ENCODE results near the gene ST8SIA2. TPM values are rescaled to one million over a fixed set of nuclear protein-coding genes. Genes with fewer than 3 reads are reported as not detected.

ST8SIA2 gene
- total RNA-seq, 1 donor, result 0.36 TPM

DNA sequence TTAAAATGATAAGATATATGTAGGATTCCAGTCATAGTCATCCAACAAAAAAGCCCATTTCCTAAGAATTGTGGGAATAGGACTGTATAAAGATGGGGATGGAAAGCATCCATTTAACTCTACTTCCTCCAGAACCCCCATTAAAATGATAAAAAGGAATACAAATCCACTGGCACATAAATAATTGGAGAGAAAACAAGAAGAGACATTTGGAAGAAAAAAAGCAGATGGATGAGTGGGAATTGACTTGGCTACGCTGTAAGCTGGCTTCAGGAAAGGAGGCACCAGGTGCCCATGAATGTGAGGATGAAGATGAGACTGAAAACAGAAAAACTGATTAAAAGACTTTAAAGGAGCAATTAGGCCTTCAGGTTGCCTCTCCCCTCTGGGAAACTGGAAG, 91.8 kb downstream of the ST8SIA2 start:
- Histone ChIP-seq H3K4me1 (ENCODE audit: insufficient read depth, low read length) (no peaks in the 10 kb centered on the region), H2AFZ (ENCODE audit: low read length) (no peak overlapping the region), H3K27me3 (ENCODE audit: insufficient read depth, low read length) (no peaks in the 10 kb centered on the region), H3K36me3 (ENCODE audit: insufficient read depth, low read length) (no peaks in the 10 kb centered on the region), H3K4me3 (ENCODE audit: insufficient read depth, low read length) (no peak overlapping the region), H3K27ac (ENCODE audit: low read depth, low read length) (no peak overlapping the region), H3K9me3 (ENCODE audit: low read depth, low read length) (no peaks in the 10 kb centered on the region), H4K20me1 (ENCODE audit: insufficient read depth, low read length) (no peaks in the 10 kb centered on the region), H3K4me2 (ENCODE audit: insufficient read depth, low read length) (no peak overlapping the region), H3K79me2 (ENCODE audit: insufficient read depth, low read length) (no peaks in the 10 kb centered on the region)
- TF ChIP-seq, protein P1, sequence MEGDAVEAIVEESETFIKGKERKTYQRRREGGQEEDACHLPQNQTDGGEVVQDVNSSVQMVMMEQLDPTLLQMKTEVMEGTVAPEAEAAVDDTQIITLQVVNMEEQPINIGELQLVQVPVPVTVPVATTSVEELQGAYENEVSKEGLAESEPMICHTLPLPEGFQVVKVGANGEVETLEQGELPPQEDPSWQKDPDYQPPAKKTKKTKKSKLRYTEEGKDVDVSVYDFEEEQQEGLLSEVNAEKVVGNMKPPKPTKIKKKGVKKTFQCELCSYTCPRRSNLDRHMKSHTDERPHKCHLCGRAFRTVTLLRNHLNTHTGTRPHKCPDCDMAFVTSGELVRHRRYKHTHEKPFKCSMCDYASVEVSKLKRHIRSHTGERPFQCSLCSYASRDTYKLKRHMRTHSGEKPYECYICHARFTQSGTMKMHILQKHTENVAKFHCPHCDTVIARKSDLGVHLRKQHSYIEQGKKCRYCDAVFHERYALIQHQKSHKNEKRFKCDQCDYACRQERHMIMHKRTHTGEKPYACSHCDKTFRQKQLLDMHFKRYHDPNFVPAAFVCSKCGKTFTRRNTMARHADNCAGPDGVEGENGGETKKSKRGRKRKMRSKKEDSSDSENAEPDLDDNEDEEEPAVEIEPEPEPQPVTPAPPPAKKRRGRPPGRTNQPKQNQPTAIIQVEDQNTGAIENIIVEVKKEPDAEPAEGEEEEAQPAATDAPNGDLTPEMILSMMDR (IDR thresholded peaks at IDR 0.05; ENCODE audit: extremely low read depth, low read depth, low read length), result no peak
- no peak for DNase-seq (ENCODE audit: insufficient read length, low spot score, missing footprints)

DNA sequence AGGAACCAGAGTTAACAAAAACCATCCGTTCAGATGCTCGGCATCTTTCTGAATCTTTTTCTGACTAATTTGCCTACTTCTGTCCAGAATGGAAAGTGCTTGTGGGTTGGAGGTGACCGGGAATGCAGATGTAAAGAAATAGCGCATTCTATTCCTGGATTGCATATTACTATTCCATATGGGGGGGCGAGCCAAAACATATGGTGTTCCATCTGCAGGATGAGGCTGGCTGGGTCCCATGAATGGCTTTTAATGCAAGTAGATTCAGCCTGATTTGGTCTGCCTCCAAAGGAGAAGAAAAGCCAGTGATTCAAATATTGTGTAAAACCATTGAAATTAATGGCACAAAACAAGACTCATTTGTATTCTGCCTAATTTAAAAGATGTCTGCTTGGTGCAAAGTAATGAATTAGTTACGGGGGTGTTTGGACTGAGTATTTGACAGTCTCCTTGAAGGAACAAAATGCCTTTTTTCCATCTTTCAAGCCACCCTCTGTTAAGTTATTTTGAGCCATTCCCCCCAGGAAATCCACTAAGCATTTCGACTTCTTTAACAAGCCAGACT, 99.0 kb downstream of the ST8SIA2 start:
- no peak overlapping the region for H3K4me2 ChIP-seq (ENCODE audit: insufficient read depth, low read length)
- no peaks in the 10 kb centered on the region for H3K36me3 ChIP-seq (ENCODE audit: insufficient read depth, low read length)
- H3K4me1 ChIP-seq (ENCODE audit: insufficient read depth, low read length), result no peaks in the 10 kb centered on the region

DNA sequence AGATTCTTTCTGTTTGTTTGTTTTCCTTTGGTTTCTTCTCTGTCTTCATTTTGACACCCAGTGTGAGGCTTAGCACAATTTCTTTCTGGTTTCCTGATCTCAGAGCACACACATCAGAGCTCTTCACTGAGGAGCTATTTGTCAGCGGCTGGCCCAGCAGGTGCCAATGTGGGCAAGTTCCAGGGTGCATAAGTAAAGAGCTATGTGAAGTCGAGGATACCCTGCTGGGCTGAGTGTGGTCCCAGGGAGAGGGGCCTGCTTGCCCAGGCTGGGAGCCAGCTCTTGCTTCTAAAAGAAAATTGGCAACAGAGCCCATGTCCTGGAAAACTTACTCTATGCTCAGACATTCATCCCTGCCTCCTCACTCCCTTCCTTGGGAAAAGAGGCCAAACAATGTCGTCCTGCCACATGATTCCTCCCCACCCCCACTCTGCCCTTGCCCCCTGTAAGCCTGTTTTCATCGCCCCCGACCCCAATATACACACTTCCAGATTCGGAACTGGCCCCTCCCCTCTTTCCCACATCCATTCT, 101.2 kb downstream of the ST8SIA2 start:
- H3K36me3 ChIP-seq (ENCODE audit: insufficient read depth, low read length), result no peaks in the 10 kb centered on the region
- DNase-seq (ENCODE audit: insufficient read length, low spot score, missing footprints), result no peak
- TF ChIP-seq, protein P1 (IDR thresholded peaks at IDR 0.05; ENCODE audit: extremely low read depth, low read depth, low read length), result no peak
- no peak overlapping the region for H3K4me3 ChIP-seq (ENCODE audit: insufficient read depth, low read length)
- no peaks in the 10 kb centered on the region for H4K20me1 ChIP-seq (ENCODE audit: insufficient read depth, low read length)
- no peaks in the 10 kb centered on the region for H3K9me3 ChIP-seq (ENCODE audit: low read depth, low read length)
- no peak overlapping the region for H3K27ac ChIP-seq (ENCODE audit: low read depth, low read length)
- H3K27me3 ChIP-seq (ENCODE audit: insufficient read depth, low read length), result no peaks in the 10 kb centered on the region
- no peak overlapping the region for H3K4me2 ChIP-seq (ENCODE audit: insufficient read depth, low read length)
- no peaks in the 10 kb centered on the region for H3K79me2 ChIP-seq (ENCODE audit: insufficient read depth, low read length)
- no peaks in the 10 kb centered on the region for H3K4me1 ChIP-seq (ENCODE audit: insufficient read depth, low read length)
- H2AFZ ChIP-seq (ENCODE audit: low read length), result no peak overlapping the region

More for the DNA sequence above, 99.0 kb downstream of the ST8SIA2 start:
- DNase-seq (ENCODE audit: insufficient read length, low spot score, missing footprints), result no peak
- Histone ChIP-seq H3K4me3 (ENCODE audit: insufficient read depth, low read length) (no peak overlapping the region), H3K79me2 (ENCODE audit: insufficient read depth, low read length) (no peaks in the 10 kb centered on the region), H3K27ac (ENCODE audit: low read depth, low read length) (no peak overlapping the region), H4K20me1 (ENCODE audit: insufficient read depth, low read length) (no peaks in the 10 kb centered on the region), H3K27me3 (ENCODE audit: insufficient read depth, low read length) (no peaks in the 10 kb centered on the region), H2AFZ (ENCODE audit: low read length) (no peak overlapping the region), H3K9me3 (ENCODE audit: low read depth, low read length) (no peaks in the 10 kb centered on the region)
- TF ChIP-seq, protein P1 (IDR thresholded peaks at IDR 0.05; ENCODE audit: extremely low read depth, low read depth, low read length), result no peak

DNA sequence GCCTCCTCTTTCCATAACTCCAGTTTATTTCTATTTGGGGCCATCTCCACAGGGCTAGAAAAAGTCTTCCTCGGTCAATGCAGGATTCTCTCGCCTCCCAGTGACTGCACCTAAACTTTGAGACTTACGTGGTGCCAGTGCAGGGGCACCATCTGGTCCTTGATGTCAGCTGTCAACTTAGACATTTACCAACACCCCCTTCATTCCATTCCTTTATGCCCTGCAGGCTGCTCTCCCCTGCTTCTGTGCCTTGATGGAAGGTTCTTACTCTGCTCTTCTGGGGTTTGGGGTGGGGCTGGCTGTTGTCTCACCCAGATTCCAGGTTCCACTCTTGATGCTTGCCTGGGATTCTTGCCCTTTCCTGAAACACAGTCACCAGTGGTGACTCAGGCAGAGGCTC, 101.8 kb downstream of the ST8SIA2 start:
- no peaks in the 10 kb centered on the region for H3K9me3 ChIP-seq (ENCODE audit: low read depth, low read length)
- H2AFZ ChIP-seq (ENCODE audit: low read length), result no peak overlapping the region
- no peak overlapping the region for H3K27ac ChIP-seq (ENCODE audit: low read depth, low read length)
- no peak overlapping the region for H3K4me2 ChIP-seq (ENCODE audit: insufficient read depth, low read length)
- H4K20me1 ChIP-seq (ENCODE audit: insufficient read depth, low read length), result no peaks in the 10 kb centered on the region
- no peak for DNase-seq (ENCODE audit: insufficient read length, low spot score, missing footprints)
- H3K4me3 ChIP-seq (ENCODE audit: insufficient read depth, low read length), result no peak overlapping the region
- H3K79me2 ChIP-seq (ENCODE audit: insufficient read depth, low read length), result no peaks in the 10 kb centered on the region
- H3K36me3 ChIP-seq (ENCODE audit: insufficient read depth, low read length), result no peaks in the 10 kb centered on the region
- no peaks in the 10 kb centered on the region for H3K27me3 ChIP-seq (ENCODE audit: insufficient read depth, low read length)
- H3K4me1 ChIP-seq (ENCODE audit: insufficient read depth, low read length), result no peaks in the 10 kb centered on the region
- TF ChIP-seq, protein P1 (IDR thresholded peaks at IDR 0.05; ENCODE audit: extremely low read depth, low read depth, low read length), result no peak
